Tibial nerve (tissue), 4 donors: Measurements from ENCODE around the gene ADGRD1. TPM values are rescaled to one million over a fixed set of nuclear protein-coding genes. Genes with fewer than 3 reads are reported as not detected.

ENCODE experiments used
- DNase-seq, 2 donors: peaks; one replicate each; pipeline ENCODE4 v3.0.0-alpha.2; 2019; ENCODE audit warnings: low spot score in 2 of 2
- H3K27ac ChIP-seq, 4 donors: fragments of 200-600 bp; sonication (generic) in 3 of 4; one replicate each; pipeline ENCODE4 v1.5.1; 2017 to 2019; ENCODE audit warnings: mild to moderate bottlenecking in 1 of 4
- H3K27me3 ChIP-seq, 2 donors: fragments of 200-600 bp; sonication (generic) in 1 of 2; one replicate each; pipeline versions ENCODE4 v1.5.1 to v1.6.0; 2017 to 2019
- H3K36me3 ChIP-seq, 3 donors: fragments of 200-600 bp; sonication (generic); one replicate each; pipeline ENCODE4 v1.5.1; 2018 to 2019
- H3K4me1 ChIP-seq, 4 donors: fragments of 200-600 bp; sonication (generic) in 3 of 4; one replicate each; pipeline ENCODE4 v1.5.1; 2017 to 2019
- H3K4me3 ChIP-seq, 4 donors: fragments of 200-600 bp; sonication (generic) in 3 of 4; one replicate each; pipeline ENCODE4 v1.5.1; 2017 to 2019; ENCODE audit warnings: mild to moderate bottlenecking in 1 of 4, moderate library complexity in 1 of 4
- H3K9me3 ChIP-seq, 4 donors: fragments of 200-600 bp; sonication (generic) in 3 of 4; one replicate each; pipeline ENCODE4 v1.5.1; 2017 to 2019
- CTCF ChIP-seq, 5 experiments: fragments of 200-600 bp in 3 of 5; fragments of 450-650 bp in 2 of 5; sonication (generic) in 3 of 5; IDR thresholded peaks; one replicate each; pipeline ENCODE4 v1.5.1; 2016 to 2019; ENCODE audit warnings: antibody characterized with exemption in 5 of 5, mild to moderate bottlenecking in 3 of 5, moderate library complexity in 2 of 5
- EP300 ChIP-seq, 2 donors: sonication (generic); formaldehyde crosslinking; IDR thresholded peaks; one replicate each; pipeline ENCODE4 v1.6.1; 2017; ENCODE audit warnings: antibody characterized with exemption in 2 of 2, mild to moderate bottlenecking in 1 of 2
- POLR2A ChIP-seq, 2 donors: fragments of 450-650 bp; IDR thresholded peaks; one replicate each; pipeline ENCODE4 v1.6.1; 2017; ENCODE audit warnings: antibody characterized with exemption in 2 of 2, mild to moderate bottlenecking in 2 of 2, moderate library complexity in 2 of 2
- WGBS, 2 donors: methylation state at CpG; one replicate each; pipeline ENCODE4 v1.1.5; 2018; 5-methylcytosine and 5-hydroxymethylcytosine counted together
- total RNA-seq, 4 donors: library from RNA; depleted of rRNA; stranded (reverse); fragments of >200 nt; gene quantifications; one replicate each; pipeline ENCODE4 v1.1.0, GENCODE V29; 2016

ADGRD1 gene
- total RNA-seq, 4 donors from 2014 or later, result 99.0 to 179 (median 125) TPM

DNA sequence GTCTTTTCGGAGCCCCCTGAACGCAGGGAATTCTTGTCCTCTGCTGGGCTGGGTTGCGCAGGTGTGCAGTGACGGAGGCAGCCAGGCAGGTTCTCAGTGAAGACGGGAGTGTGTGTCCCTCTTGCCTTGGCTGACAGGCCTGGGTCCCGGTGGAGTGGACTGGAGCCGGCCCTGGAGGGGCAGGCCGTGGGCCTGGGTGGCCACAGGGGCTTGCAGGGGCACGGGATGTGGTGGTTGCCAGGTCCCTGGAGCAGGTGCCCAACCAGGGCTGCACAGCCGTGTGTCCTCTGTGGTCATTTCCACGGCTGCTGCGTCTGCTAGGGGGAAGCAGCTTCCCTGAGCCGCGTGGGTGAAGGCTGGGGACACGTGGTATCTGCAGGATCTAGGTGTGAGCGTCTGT, 79.8 kb downstream of the ADGRD1 start:
- Histone ChIP-seq H3K36me3 (peaks cover 0 to 22% (median 0%) of the 10 kb centered on the region in 3 donors), H3K27ac (no peak overlapping the region), H3K4me1 (peaks cover 0 to 28% (median 0%) of the 10 kb centered on the region in 4 donors), H3K4me3 (no peak overlapping the region), H3K27me3 (no peaks in the 10 kb centered on the region), H3K9me3 (no peaks in the 10 kb centered on the region)
- TF ChIP-seq POLR2A (IDR thresholded peaks at IDR 0.05) (no peak), CTCF (IDR thresholded peaks at IDR 0.05) (no peak)
- WGBS, 2 donors, result 85 to 90% methylated on average over 7 to 16 of the region's 16 CpGs
- no peak for DNase-seq

DNA sequence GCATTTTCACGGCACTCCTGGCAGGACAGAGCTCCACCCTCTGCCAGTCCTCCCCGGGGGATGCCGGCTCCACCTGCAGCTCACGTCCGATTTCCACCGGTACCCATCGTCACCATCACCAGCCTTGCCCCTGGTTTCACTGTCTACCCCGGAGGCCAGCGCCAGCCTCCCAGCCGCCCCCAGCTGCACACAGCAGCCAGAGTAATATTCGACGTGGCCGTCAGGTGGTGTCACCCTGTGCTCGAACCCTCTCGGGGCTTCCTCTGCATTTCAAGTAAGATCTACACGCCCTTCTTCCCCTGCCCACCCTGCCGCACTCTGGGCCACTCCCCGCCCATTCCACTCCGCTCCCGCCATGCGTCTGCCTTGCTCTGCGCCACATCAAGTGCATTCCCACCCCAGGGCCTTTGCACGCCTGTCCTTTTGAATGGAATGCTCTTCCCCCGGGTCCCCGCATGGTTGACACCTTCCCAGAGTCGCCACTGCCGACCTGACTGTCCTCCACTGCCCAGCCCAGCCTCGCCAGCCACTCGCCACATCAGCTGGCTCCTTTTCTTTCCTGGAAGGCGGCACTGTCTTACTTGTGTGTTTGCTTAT, 80.3 kb downstream of the ADGRD1 start:
- no peaks in the 10 kb centered on the region for H3K27me3 ChIP-seq
- no peak for DNase-seq
- TF ChIP-seq POLR2A (IDR thresholded peaks at IDR 0.05) (no peak), CTCF (IDR thresholded peaks at IDR 0.05) (no peak), EP300 (IDR thresholded peaks at IDR 0.05) (no peak)
- H3K27ac ChIP-seq, result no peak overlapping the region
- H3K9me3 ChIP-seq, result no peaks in the 10 kb centered on the region
- peaks cover 0 to 28% (median 0%) of the 10 kb centered on the region in 4 donors for H3K4me1 ChIP-seq
- peaks cover 0 to 22% (median 0%) of the 10 kb centered on the region in 3 donors for H3K36me3 ChIP-seq
- H3K4me3 ChIP-seq, result no peak overlapping the region
- 91 to 92% methylated on average over 30 of the region's 30 CpGs for WGBS, 2 donors

- Histone ChIP-seq H3K4me1 (peaks cover 0 to 30% (median 0%) of the 10 kb centered on the region in 4 donors), H3K9me3 (no peaks in the 10 kb centered on the region), H3K27ac (no peak overlapping the region), H3K27me3 (no peaks in the 10 kb centered on the region), H3K36me3 (peaks cover 0 to 22% (median 0%) of the 10 kb centered on the region in 3 donors), H3K4me3 (no peak overlapping the region)
- DNase-seq, result no peak
- WGBS, 2 donors, result 68 to 69% methylated on average over 14 to 15 of the region's 15 CpGs
- TF ChIP-seq POLR2A (IDR thresholded peaks at IDR 0.05) (no peak), CTCF (IDR thresholded peaks at IDR 0.05) (no peak), EP300 (IDR thresholded peaks at IDR 0.05) (no peak)
Observed at GRCh38 chr12:131034631-131035244, 81.0 kb downstream of the ADGRD1 start.

DNA sequence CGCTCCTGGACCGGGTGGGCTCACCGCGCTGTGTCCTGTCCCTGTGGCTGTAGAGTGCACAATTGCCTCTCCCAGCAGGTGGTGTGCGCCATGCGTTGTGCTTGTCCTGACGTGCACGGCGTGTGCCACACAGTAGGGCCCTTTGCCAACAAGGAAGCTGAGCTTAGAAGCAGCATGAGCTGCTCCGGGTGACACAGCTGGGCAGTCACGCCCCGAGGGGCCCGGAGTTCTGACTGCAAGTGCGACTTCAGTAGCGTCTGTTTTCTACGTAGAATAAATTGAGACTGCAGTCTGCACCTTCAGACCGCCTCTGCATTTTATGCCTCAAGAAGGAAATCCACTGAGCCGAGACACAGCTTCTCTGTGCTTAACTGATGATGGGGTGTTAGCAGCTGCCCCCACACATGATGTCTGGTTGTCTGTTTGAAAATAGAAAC, 81.6 kb downstream of the ADGRD1 start:
- Histone ChIP-seq H3K9me3 (no peaks in the 10 kb centered on the region), H3K27ac (no peak overlapping the region), H3K4me1 (peaks cover 0 to 32% (median 2%) of the 10 kb centered on the region in 4 donors), H3K27me3 (no peaks in the 10 kb centered on the region), H3K4me3 (no peak overlapping the region), H3K36me3 (peaks cover 0 to 22% (median 0%) of the 10 kb centered on the region in 3 donors)
- 57 to 58% methylated on average over 18 of the region's 18 CpGs for WGBS, 2 donors
- TF ChIP-seq POLR2A (IDR thresholded peaks at IDR 0.05) (no peak), EP300 (IDR thresholded peaks at IDR 0.05) (no peak), CTCF (IDR thresholded peaks at IDR 0.05) (no peak)
- no peak for DNase-seq

DNA sequence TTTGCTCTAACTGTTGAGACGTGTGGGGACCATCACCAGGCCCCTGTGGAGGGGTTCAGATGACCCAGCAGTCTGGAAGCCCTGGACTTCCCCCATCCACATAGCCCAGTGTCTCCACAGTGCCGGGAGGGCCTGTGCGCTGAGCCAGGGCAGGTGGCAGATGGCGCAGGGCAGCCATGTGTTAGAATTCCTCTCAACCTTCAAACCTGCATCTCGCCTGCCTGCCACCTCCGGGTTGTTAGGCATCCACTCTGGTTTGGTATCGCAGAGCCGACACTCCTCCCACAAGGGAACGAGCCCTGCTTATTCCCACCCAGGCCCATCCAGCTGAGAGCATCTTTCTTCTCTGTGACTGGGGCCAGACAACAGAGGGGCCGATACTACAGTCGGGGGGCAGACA, 84.5 kb downstream of the ADGRD1 start:
- Histone ChIP-seq H3K36me3 (peaks cover 0 to 15% (median 0%) of the 10 kb centered on the region in 3 donors), H3K27ac (peak overlapping the region in 1 of 4 donors; percentile 8), H3K9me3 (no peaks in the 10 kb centered on the region), H3K27me3 (no peaks in the 10 kb centered on the region), H3K4me3 (no peak overlapping the region), H3K4me1 (peaks cover 0 to 33% (median 2%) of the 10 kb centered on the region in 4 donors)
- DNase-seq, result no peak
- TF ChIP-seq POLR2A (IDR thresholded peaks at IDR 0.05), result no peak
- TF ChIP-seq EP300 (IDR thresholded peaks at IDR 0.05), result no peak
- no peak for TF ChIP-seq CTCF (IDR thresholded peaks at IDR 0.05)
- 89 to 90% methylated on average over 11 of the region's 11 CpGs for WGBS, 2 donors
